Inferior parietal cortex (tissue), 1 donor: ENCODE results near the gene CSN2.
A peak's percentile ranks its signal among the peaks of the same experiment; 100 is the strongest.
"Not testable (repeated sequence)": the region's sequence is repeated elsewhere in the genome, so short reads cannot be mapped to it uniquely, and the experiment has no call there.

ENCODE experiments used
- DNase-seq: peaks from one replicate; pipeline ENCODE4 v3.0.0-alpha.2; 2016; ENCODE audit errors: extremely low spot score

Gene CSN2

GRCh38 chr4:69965628-69966027, at the start of gene CSN2:
Gene CSN2 (minus strand): TSS chr4:69965728. CDS start chr4:69960995, 4,733 bp downstream.
- no peak for DNase-seq

GRCh38 chr4:70008771-70009170, 43.2 kb upstream of the CSN2 start:
- no peak for DNase-seq

- no peak for DNase-seq
Measured at GRCh38 chr4:70002507-70002906, 37.0 kb upstream of the CSN2 start.

- DNase-seq, result no peak
Measured at GRCh38 chr4:70000711-70001110, 35.2 kb upstream of the CSN2 start.

GRCh38 chr4:69999420-69999819, 33.9 kb upstream of the CSN2 start:
- no peak for DNase-seq

GRCh38 chr4:69995526-69996016, 30.0 kb upstream of the CSN2 start, which contains the start of gene STATH:
Gene STATH (plus strand): TSS chr4:69995966. CDS start chr4:69998438, 2,472 bp downstream.
- no peak for DNase-seq

GRCh38 chr4:69994782-69995181, 29.3 kb upstream of the CSN2 start:
- no peak for DNase-seq

- DNase-seq, result no peak
Measured at GRCh38 chr4:69991016-69991415, 25.5 kb upstream of the CSN2 start.

- no peak for DNase-seq
Measured at GRCh38 chr4:69986663-69987062, 21.1 kb upstream of the CSN2 start.

- DNase-seq, result peak; percentile 26
Measured at GRCh38 chr4:69984030-69984443, 18.5 kb upstream of the CSN2 start.

GRCh38 chr4:69977582-69977981, 12.1 kb upstream of the CSN2 start:
- DNase-seq, result no peak

GRCh38 chr4:69974631-69975030, 9.1 kb upstream of the CSN2 start:
- no peak for DNase-seq

GRCh38 chr4:69970071-69970470, 4.5 kb upstream of the CSN2 start:
- DNase-seq, result no peak

- no peak for DNase-seq
Measured at GRCh38 chr4:69957209-69957608, 8.3 kb downstream of the CSN2 start.

GRCh38 chr4:69951602-69952001, 13.9 kb downstream of the CSN2 start:
- DNase-seq, result no peak

- no peak for DNase-seq
Measured at GRCh38 chr4:69936566-69936965, 29.0 kb downstream of the CSN2 start.

GRCh38 chr4:69934150-69934549, 31.4 kb downstream of the CSN2 start:
- no peak for DNase-seq

- no peak for DNase-seq
Measured at GRCh38 chr4:69930768-69931167, 34.8 kb downstream of the CSN2 start, which contains the start of gene CSN1S1. Gene CSN1S1 (plus strand): TSS chr4:69931068. CDS start chr4:69932556, 1,488 bp downstream.

- DNase-seq, result not testable (repeated sequence)
Measured at GRCh38 chr4:69923782-69924410, 41.6 kb downstream of the CSN2 start.

- no peak for DNase-seq
Measured at GRCh38 chr4:69920874-69921273, 44.7 kb downstream of the CSN2 start.

- DNase-seq, result no peak
Measured at GRCh38 chr4:69910016-69910782, 55.3 kb downstream of the CSN2 start.

GRCh38 chr4:69909195-69909594, 56.3 kb downstream of the CSN2 start:
- DNase-seq, result no peak

GRCh38 chr4:69907151-69907550, 58.4 kb downstream of the CSN2 start:
- no peak for DNase-seq
